GM04504 (cell line): ENCODE measurements around the gene AMPD3.

ENCODE experiments used
- DNase-seq: peaks from one replicate; pipeline ENCODE4 v3.0.0-alpha.2; 2012; ENCODE audit warnings: low read depth

The AMPD3 gene

GRCh38 chr11:10503777-10504480, 48.9 kb downstream of the AMPD3 start:
- DNase-seq, result no peak

GRCh38 chr11:10504490-10504889, 49.4 kb downstream of the AMPD3 start:
- no peak for DNase-seq

GRCh38 chr11:10505278-10506007, 50.4 kb downstream of the AMPD3 start:
- DNase-seq, result no peak

DNA sequence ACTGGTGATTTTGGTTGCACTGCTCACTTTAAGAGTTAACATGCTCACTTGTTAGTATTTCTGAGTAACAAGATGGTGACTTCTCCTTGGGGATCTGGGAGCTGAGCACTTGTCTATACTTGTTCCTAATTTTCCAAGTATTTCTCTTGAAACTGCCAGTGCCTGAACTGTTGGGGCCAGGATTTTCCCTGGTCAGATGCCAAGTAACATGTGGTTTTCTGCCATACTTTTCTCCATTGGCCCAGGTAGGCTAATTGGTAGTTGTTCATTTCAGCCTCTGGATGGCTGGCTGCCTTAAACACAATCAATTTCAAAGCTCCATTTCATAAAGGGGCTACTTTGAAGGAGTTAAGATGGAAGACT, 50.9 kb downstream of the AMPD3 start:
- DNase-seq, result no peak

DNA sequence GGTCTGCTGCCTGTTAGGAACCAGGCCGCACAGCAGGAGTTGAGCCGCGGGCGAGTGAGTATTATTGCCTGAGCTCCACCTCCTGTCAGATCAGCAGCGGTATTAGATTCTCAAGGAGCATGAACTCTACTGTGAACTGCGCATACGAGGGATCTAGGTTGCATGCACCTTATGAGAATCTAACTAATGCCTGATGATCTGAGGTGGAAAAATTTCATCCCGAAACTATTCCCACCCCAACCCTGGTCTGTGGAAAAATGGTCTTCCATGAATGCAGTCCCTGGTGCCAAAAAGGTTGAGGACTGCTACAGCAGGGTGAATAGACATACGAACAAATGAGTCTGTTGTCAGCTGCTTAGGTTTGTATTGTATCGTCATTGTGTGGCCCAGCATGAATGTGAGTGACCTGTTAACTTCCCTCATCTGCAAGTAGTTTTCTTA, 56.1 kb downstream of the AMPD3 start:
- DNase-seq, result no peak

DNA sequence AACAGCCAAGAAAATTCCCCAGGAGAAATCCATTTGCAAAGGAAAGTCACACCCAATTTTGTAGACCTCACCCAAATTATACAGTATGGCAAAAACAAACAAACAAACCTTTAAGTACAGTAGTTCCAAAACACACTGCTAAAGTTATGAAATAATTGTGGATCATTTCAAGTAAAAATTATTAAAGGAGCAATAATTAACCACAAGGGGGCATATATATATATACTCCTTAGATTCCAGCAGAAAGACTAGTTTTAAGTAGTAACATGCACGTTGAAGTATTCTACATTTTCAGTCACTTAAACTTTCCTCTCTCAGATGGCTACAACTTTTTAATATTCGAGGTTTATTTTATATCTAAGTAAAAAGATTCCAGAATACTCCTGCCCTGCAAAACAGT, 59.1 kb downstream of the AMPD3 start:
- no peak for DNase-seq

GRCh38 chr11:10514709-10515108, 59.6 kb downstream of the AMPD3 start:
- DNase-seq, result no peak

- no peak for DNase-seq
These were observed 60.4 kb downstream of the AMPD3 start for GRCh38 chr11:10515418-10515817.

DNA sequence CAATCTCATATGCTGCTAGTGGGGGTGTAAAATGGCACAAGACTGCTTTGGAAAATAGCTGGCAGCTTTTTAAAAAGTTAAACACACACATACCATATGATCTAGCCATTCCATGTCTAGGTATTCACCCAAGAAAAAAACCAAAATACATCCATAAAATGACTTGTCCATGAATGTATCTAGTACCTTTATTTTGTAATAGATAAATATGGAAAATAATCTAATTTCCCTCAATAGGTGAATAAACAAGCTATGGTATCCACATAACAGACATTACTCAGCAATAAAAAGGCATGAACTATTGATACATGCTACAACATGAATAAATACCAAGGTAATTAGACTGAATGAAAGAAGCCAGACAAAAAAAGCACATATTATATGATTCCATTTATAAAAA, 63.1 kb downstream of the AMPD3 start:
- no peak for DNase-seq

- no peak for DNase-seq
These were observed 63.8 kb downstream of the AMPD3 start for GRCh38 chr11:10518891-10519290.

- DNase-seq, result no peak
These were observed 64.6 kb downstream of the AMPD3 start for GRCh38 chr11:10519630-10520029.

- no peak for DNase-seq
These were observed 65.5 kb downstream of the AMPD3 start for GRCh38 chr11:10520562-10520961.

DNA sequence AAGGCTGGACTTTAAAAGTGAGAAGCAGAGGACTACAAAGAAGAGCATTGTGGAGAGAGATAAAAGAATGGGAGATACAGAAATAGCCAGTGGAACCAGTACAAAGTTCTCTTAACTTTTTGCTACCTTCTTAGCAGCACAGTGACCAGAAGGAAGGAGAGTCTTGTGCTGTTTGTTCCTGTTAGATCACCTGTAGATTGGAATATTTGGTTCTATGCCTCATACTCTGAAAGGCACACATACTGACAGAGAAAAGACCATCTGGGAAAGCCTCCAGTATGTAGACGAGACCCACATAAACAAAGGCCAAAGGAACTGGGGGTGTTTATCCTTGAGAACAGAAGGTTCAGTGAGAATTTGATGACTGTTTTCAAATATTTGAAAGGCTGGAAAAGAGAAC, 67.2 kb downstream of the AMPD3 start:
- DNase-seq, result no peak

GRCh38 chr11:10522921-10523320, 67.9 kb downstream of the AMPD3 start:
- DNase-seq, result no peak

GRCh38 chr11:10524471-10524870, 69.4 kb downstream of the AMPD3 start:
- no peak for DNase-seq

- no peak for DNase-seq
These were observed 72.2 kb downstream of the AMPD3 start for GRCh38 chr11:10526974-10527918.

- DNase-seq, result no peak
These were observed 73.1 kb downstream of the AMPD3 start for GRCh38 chr11:10528121-10528520.

DNA sequence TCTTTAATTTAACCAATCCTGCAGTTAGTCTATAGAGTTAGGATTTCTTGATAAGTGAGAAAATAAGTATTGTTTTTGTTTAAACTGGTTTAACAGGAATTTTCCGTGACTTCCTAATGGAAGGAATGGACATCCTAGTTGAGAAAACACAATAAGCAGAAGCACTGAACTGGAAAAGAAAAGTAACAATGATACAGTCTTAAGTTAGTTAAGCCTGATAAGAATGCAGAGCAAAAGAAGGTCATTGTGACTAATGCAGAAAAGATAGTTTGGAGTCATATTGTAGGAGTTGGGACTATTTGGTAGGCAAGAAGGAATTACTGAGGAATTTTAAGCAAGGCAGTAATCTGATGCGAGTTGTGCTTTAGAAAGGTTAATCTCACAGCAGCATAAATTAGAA, 74.2 kb downstream of the AMPD3 start:
- DNase-seq, result no peak

DNA sequence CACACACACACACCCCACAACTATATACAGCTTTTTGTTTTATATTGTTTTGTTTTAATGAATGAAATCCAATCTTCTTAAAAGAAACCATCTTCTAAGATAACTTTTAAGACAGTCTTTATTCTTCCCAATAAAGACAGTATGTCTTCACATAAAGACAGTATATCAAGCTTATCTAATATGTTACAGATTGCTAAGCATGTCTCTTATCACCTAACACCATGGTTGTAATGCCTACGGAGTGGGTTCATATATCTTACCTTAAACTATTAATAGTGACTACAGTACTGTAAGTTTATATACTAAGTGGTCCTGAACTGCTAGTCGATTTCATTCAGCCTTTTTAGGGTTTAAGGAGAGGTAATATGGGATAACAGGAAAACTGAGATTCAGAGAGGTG, 77.5 kb downstream of the AMPD3 start:
- DNase-seq, result no peak

DNA sequence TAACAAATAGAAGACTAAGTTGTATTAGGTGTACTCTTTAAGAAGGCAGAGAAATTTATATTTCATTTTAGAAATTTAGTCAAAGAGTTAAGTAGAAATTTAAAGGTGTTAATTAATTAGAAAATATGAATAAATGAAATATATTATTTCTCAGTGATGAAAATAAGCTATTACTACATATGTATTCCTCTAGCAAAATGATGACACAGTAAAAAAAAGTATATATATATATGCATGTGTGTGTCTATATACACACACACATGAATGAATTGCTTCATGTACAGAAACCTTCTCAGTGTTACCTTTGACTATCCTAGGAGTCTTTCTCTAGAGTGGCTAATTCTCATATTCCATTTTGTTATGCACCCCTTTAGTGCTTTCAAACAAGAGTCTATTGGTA, 78.3 kb downstream of the AMPD3 start:
- DNase-seq, result no peak

DNA sequence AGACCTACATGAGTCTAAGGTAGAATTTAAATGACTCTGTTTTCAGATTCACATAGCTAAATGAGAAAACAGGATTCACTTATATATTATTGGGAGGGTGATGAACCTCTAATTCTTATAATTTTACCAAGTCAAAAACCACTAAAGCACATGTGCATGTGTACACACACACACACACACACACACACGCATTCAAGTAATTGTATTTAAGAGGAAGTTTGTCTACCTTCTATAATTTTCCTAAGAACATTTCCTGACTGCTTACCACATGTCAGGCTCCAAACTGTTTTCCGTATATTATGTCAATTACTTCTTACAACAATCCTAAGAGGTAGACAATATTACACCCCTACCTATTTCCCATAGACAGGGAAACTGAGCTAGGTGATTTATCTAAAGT, 79.3 kb downstream of the AMPD3 start:
- DNase-seq, result no peak

DNA sequence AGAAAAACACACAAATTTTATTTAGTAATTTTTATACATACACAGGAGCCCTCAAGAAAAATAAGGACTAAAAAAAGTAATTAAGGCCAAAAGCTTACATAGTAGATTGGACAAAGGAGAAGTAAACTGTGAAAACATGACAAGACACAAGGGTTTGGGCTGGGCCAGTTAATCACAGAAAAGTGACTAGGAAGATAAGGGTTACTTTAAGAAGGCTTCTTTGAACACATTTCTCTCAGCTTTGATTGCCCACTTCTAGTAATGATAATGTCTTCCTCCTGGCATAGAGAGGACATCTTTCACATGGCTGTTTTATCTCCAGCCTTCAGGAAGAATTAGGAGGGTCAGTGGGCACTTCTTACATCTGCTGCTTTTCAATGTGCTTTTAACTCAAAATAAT, 82.5 kb downstream of the AMPD3 start:
- DNase-seq, result no peak

- DNase-seq, result no peak
These were observed 83.9 kb downstream of the AMPD3 start for GRCh38 chr11:10538924-10539323.
